Liver (tissue), 9 donors: Measurements from ENCODE around the gene BLID. TPM values are rescaled to one million over a fixed set of nuclear protein-coding genes. Genes with fewer than 3 reads are reported as not detected.

Source experiments
- DNase-seq: peaks from one replicate; pipeline ENCODE4 v3.0.0-alpha.2; 2017; ENCODE audit warnings: low spot score
- H3K27ac ChIP-seq, 2 donors: one replicate each; pipeline ENCODE4 v1.7.0; 2013; ENCODE audit warnings: inconsistent platforms in 2 of 2, low read length in 2 of 2, control low read depth in 1 of 2, low read depth in 1 of 2, mild to moderate bottlenecking in 1 of 2
- H3K27me3 ChIP-seq, 4 donors: one replicate each; pipeline versions ENCODE4 v1.6.1 to v1.7.0; 2013; ENCODE audit warnings: low read length in 3 of 4, inconsistent platforms in 1 of 4, mild to moderate bottlenecking in 1 of 4, moderate library complexity in 1 of 4; ENCODE audit not compliant: control insufficient read depth in 4 of 4, insufficient read depth in 4 of 4
- H3K36me3 ChIP-seq, 4 donors: one replicate each; pipeline versions ENCODE4 v1.6.1 to v1.7.0; 2013; ENCODE audit warnings: low read length in 3 of 4, mild to moderate bottlenecking in 3 of 4, low read depth in 1 of 4, moderate library complexity in 1 of 4; ENCODE audit not compliant: control insufficient read depth in 4 of 4, insufficient read depth in 3 of 4
- H3K4me1 ChIP-seq, 4 donors: one replicate each; pipeline versions ENCODE4 v1.6.1 to v1.7.0; 2013; ENCODE audit warnings: low read length in 3 of 4, mild to moderate bottlenecking in 3 of 4, moderate library complexity in 1 of 4; ENCODE audit not compliant: control insufficient read depth in 4 of 4, insufficient read depth in 4 of 4
- H3K4me3 ChIP-seq, 3 donors: one replicate each; pipeline versions ENCODE4 v1.6.1 to v1.7.0; 2013; ENCODE audit warnings: low read length in 3 of 3, control low read depth in 1 of 3, low read depth in 1 of 3, mild to moderate bottlenecking in 1 of 3
- H3K9ac ChIP-seq, 2 donors: one replicate each; pipeline ENCODE4 v1.7.0; 2013; ENCODE audit warnings: low read length in 2 of 2, mild to moderate bottlenecking in 2 of 2, moderate library complexity in 2 of 2, control low read depth in 1 of 2, low read depth in 1 of 2
- H3K9me3 ChIP-seq, 4 donors: one replicate each; pipeline versions ENCODE4 v1.6.1 to v1.7.0; 2013; ENCODE audit warnings: low read length in 3 of 4; ENCODE audit not compliant: control insufficient read depth in 4 of 4
- EGR1 ChIP-seq, 2 donors: IDR thresholded peaks; 2 replicates each; pipeline ENCODE4 v1.6.1; 2016 to 2018; ENCODE audit warnings: antibody characterized with exemption in 2 of 2, low read depth in 2 of 2
- FOXA1 ChIP-seq: IDR thresholded peaks from 2 replicates; pipeline ENCODE4 v1.6.1; 2016; ENCODE audit warnings: antibody characterized with exemption
- FOXA2 ChIP-seq: IDR thresholded peaks from 2 replicates; pipeline ENCODE4 v1.6.1; 2016; ENCODE audit warnings: antibody characterized with exemption
- GABPA ChIP-seq, 2 donors: IDR thresholded peaks in 1 of 2; conservative IDR thresholded peaks in 1 of 2; 2 replicates each; pipeline ENCODE4 v1.6.1; 2016; ENCODE audit warnings: antibody characterized with exemption in 2 of 2, mild to moderate bottlenecking in 1 of 2, moderate library complexity in 1 of 2
- HNF4A ChIP-seq, 2 donors: conservative IDR thresholded peaks; 2 replicates each; pipeline ENCODE4 v1.6.1; 2016; ENCODE audit warnings: antibody characterized with exemption in 2 of 2, mild to moderate bottlenecking in 2 of 2
- HNF4G ChIP-seq: IDR thresholded peaks from 2 replicates; pipeline ENCODE4 v1.6.1; 2016; ENCODE audit warnings: antibody characterized with exemption
- JUND ChIP-seq, 2 donors: IDR thresholded peaks; 2 replicates each; pipeline ENCODE4 v1.6.1; 2016; ENCODE audit warnings: antibody characterized with exemption in 2 of 2
- NR2F2 ChIP-seq: IDR thresholded peaks from 2 replicates; pipeline ENCODE4 v1.6.1; 2016; ENCODE audit warnings: antibody characterized with exemption
- RAD21 ChIP-seq, 2 donors: IDR thresholded peaks; 2 replicates each; pipeline ENCODE4 v1.6.1; 2016; ENCODE audit warnings: antibody characterized with exemption in 2 of 2, mild to moderate bottlenecking in 2 of 2
- RXRA ChIP-seq, 2 donors: IDR thresholded peaks; 2 replicates each; pipeline ENCODE4 v1.6.1; 2017 to 2018; ENCODE audit warnings: antibody characterized with exemption in 2 of 2, mild to moderate bottlenecking in 1 of 2
- SP1 ChIP-seq: IDR thresholded peaks from 2 replicates; pipeline ENCODE4 v1.6.1; 2018; ENCODE audit warnings: antibody characterized with exemption, mild to moderate bottlenecking
- TAF1 ChIP-seq: conservative IDR thresholded peaks from 2 replicates; pipeline ENCODE4 v1.6.1; 2016; ENCODE audit warnings: antibody characterized with exemption, mild to moderate bottlenecking
- YY1 ChIP-seq: IDR thresholded peaks from 2 replicates; pipeline ENCODE4 v1.6.1; 2016; ENCODE audit warnings: antibody characterized with exemption, mild to moderate bottlenecking
- WGBS: extraction: QIAGEN DNeasy Blood & Tissue Kit; methylation state at CpG from one replicate; pipeline ENCODE4 v1.1.7; 2013; 5-methylcytosine and 5-hydroxymethylcytosine counted together
- polyA plus RNA-seq, 2 donors: library from polyadenylated mRNA; stranded (reverse) in 1 of 2; unstranded in 1 of 2; fragments of 200-250 nt in 1 of 2; fragments of >200 nt in 1 of 2; fragmentation: Nextera tagmentation in 1 of 2; extraction: Ambion mirVana in 1 of 2; gene quantifications; one replicate each; pipeline versions ENCODE4 v1.2.1 to v1.2.3, GENCODE V29; 2013 to 2015
- total RNA-seq, 2 donors: library from RNA; depleted of rRNA; stranded (reverse); fragments of >200 nt; gene quantifications; one replicate each; pipeline ENCODE4 v1.2.3, GENCODE V29; 2014
- TF ChIP-seq, protein P1 (sequence below): IDR thresholded peaks from 2 replicates; pipeline ENCODE4 v1.6.1; 2016; ENCODE audit warnings: antibody characterized with exemption, mild to moderate bottlenecking
- TF ChIP-seq, protein P2 (sequence below): IDR thresholded peaks from 2 replicates; pipeline ENCODE4 v1.6.1; 2016; ENCODE audit warnings: antibody characterized with exemption
- TF ChIP-seq, protein P3 (sequence below): IDR thresholded peaks from 2 replicates; pipeline ENCODE4 v1.6.1; 2016; ENCODE audit warnings: antibody characterized with exemption
- TF ChIP-seq, protein P4 (sequence below): IDR thresholded peaks from 2 replicates; pipeline ENCODE4 v1.6.1; 2016; ENCODE audit warnings: antibody characterized with exemption
- TF ChIP-seq, protein P5 (sequence below): fragments of 150-350 bp; IDR thresholded peaks from 2 replicates; pipeline ENCODE4 v1.5.1; 2017; ENCODE audit warnings: improper control_type of control experiment, low read depth, low read length; ENCODE audit not compliant: missing input control
- donor health status: healthy.
- donor health status: healthy.
- donor health status: healthy.
- donor health status: healthy.
- donor health status: healthy.

Gene BLID
- total and polyA plus RNA-seq, 4 donors = 0.18 to 0.84 (median 0.33) TPM; not detected in 1

DNA sequence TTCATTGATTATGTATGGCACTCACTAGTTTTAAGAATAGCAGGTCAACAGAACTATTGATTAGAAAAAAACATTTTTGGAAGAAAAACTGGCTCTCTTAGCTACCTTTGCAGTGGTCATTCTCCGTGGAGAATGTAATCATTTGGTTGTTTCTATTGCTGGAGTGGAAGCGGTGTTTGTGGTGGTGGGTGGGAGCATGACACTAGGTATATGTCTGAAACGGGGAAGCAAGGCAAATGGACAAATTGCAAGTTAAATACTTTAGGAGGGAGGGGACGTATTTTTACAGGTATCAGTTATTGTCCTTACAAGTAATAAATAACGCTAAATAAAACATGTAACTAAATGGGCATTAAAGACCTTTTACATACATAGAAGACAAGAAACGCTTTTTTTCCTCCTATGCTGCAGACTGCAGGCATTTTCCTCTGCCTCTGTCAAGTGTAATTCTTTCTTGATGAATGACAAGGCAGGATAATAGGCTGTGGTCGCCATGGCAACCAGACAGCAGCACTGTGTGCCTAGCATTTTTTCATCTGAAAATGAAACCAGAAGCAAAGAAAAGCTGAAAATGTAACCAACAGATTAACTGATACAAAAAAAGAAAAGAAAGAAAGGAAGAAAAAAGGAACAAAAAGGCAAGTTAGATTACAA is 46.2 kb downstream of the BLID start:
- 68% methylated on average over 7 of the region's 7 CpGs for WGBS
- H3K27ac ChIP-seq = no peak overlapping the region
- no peaks in the 10 kb centered on the region for H3K9me3 ChIP-seq
- no peaks in the 10 kb centered on the region for H3K4me1 ChIP-seq
- no peak for DNase-seq
- TF ChIP-seq, protein P1, sequence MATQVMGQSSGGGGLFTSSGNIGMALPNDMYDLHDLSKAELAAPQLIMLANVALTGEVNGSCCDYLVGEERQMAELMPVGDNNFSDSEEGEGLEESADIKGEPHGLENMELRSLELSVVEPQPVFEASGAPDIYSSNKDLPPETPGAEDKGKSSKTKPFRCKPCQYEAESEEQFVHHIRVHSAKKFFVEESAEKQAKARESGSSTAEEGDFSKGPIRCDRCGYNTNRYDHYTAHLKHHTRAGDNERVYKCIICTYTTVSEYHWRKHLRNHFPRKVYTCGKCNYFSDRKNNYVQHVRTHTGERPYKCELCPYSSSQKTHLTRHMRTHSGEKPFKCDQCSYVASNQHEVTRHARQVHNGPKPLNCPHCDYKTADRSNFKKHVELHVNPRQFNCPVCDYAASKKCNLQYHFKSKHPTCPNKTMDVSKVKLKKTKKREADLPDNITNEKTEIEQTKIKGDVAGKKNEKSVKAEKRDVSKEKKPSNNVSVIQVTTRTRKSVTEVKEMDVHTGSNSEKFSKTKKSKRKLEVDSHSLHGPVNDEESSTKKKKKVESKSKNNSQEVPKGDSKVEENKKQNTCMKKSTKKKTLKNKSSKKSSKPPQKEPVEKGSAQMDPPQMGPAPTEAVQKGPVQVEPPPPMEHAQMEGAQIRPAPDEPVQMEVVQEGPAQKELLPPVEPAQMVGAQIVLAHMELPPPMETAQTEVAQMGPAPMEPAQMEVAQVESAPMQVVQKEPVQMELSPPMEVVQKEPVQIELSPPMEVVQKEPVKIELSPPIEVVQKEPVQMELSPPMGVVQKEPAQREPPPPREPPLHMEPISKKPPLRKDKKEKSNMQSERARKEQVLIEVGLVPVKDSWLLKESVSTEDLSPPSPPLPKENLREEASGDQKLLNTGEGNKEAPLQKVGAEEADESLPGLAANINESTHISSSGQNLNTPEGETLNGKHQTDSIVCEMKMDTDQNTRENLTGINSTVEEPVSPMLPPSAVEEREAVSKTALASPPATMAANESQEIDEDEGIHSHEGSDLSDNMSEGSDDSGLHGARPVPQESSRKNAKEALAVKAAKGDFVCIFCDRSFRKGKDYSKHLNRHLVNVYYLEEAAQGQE = no peak
- TF ChIP-seq SP1 (no peak), HNF4G (no peak), EGR1 (IDR thresholded peaks at IDR 0.05; ENCODE audit: low read depth in 2 of 2) (no peak), FOXA2 (no peak), YY1 (no peak), RAD21 (IDR thresholded peaks at IDR 0.05) (no peak)
- H3K27me3 ChIP-seq = no peaks in the 10 kb centered on the region
- H3K9ac ChIP-seq = no peak overlapping the region
- no peak overlapping the region for H3K4me3 ChIP-seq
- H3K36me3 ChIP-seq = no peaks in the 10 kb centered on the region

DNA sequence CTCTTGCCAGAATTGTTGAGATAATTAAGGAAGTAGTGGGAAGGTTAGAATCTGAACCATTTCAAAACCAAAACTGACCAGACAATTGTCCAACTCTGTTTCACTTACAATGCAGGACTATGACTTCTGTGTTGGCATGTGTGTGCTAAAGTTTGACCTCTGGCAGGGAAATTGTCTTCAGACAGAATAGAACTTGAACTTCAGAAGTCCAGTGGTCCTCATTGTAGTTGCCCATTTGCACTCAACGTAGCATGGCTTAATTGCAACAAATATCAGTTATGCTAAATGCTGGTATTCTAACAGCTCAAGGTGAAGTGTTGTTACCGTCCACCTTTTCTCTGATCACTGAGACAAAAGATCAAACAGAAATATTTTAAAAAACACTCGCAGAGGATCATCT is 47.2 kb downstream of the BLID start:
- H3K4me3 ChIP-seq = no peak overlapping the region
- H3K27ac ChIP-seq = no peak overlapping the region
- no peaks in the 10 kb centered on the region for H3K9me3 ChIP-seq
- no peak overlapping the region for H3K9ac ChIP-seq
- TF ChIP-seq FOXA1 = no peak
- TF ChIP-seq SP1 = no peak
- TF ChIP-seq GABPA (IDR thresholded peaks at IDR 0.05 in 1 of 2, conservative IDR thresholded peaks at IDR 0.05 in 1 of 2) = no peak
- TF ChIP-seq, protein P2, sequence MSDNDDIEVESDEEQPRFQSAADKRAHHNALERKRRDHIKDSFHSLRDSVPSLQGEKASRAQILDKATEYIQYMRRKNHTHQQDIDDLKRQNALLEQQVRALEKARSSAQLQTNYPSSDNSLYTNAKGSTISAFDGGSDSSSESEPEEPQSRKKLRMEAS = no peak
- TF ChIP-seq TAF1 = no peak
- TF ChIP-seq YY1 = no peak
- no peak for TF ChIP-seq JUND (IDR thresholded peaks at IDR 0.05)
- TF ChIP-seq, protein P1 = no peak
- TF ChIP-seq, protein P3, sequence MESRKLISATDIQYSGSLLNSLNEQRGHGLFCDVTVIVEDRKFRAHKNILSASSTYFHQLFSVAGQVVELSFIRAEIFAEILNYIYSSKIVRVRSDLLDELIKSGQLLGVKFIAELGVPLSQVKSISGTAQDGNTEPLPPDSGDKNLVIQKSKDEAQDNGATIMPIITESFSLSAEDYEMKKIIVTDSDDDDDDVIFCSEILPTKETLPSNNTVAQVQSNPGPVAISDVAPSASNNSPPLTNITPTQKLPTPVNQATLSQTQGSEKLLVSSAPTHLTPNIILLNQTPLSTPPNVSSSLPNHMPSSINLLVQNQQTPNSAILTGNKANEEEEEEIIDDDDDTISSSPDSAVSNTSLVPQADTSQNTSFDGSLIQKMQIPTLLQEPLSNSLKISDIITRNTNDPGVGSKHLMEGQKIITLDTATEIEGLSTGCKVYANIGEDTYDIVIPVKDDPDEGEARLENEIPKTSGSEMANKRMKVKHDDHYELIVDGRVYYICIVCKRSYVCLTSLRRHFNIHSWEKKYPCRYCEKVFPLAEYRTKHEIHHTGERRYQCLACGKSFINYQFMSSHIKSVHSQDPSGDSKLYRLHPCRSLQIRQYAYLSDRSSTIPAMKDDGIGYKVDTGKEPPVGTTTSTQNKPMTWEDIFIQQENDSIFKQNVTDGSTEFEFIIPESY = no peak
- TF ChIP-seq, protein P4, sequence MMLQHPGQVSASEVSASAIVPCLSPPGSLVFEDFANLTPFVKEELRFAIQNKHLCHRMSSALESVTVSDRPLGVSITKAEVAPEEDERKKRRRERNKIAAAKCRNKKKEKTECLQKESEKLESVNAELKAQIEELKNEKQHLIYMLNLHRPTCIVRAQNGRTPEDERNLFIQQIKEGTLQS = no peak
- no peak for TF ChIP-seq HNF4G
- TF ChIP-seq FOXA2 = no peak
- TF ChIP-seq, protein P5, sequence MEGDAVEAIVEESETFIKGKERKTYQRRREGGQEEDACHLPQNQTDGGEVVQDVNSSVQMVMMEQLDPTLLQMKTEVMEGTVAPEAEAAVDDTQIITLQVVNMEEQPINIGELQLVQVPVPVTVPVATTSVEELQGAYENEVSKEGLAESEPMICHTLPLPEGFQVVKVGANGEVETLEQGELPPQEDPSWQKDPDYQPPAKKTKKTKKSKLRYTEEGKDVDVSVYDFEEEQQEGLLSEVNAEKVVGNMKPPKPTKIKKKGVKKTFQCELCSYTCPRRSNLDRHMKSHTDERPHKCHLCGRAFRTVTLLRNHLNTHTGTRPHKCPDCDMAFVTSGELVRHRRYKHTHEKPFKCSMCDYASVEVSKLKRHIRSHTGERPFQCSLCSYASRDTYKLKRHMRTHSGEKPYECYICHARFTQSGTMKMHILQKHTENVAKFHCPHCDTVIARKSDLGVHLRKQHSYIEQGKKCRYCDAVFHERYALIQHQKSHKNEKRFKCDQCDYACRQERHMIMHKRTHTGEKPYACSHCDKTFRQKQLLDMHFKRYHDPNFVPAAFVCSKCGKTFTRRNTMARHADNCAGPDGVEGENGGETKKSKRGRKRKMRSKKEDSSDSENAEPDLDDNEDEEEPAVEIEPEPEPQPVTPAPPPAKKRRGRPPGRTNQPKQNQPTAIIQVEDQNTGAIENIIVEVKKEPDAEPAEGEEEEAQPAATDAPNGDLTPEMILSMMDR = no peak
- no peak for TF ChIP-seq EGR1 (IDR thresholded peaks at IDR 0.05; ENCODE audit: low read depth in 2 of 2)
- no peak for TF ChIP-seq NR2F2
- no peak for TF ChIP-seq HNF4A (conservative IDR thresholded peaks at IDR 0.05)
- TF ChIP-seq RAD21 (IDR thresholded peaks at IDR 0.05) = no peak
- TF ChIP-seq RXRA (IDR thresholded peaks at IDR 0.05) = no peak
- no peak for DNase-seq
- no peaks in the 10 kb centered on the region for H3K27me3 ChIP-seq
- WGBS = 87% methylated on average over 3 of the region's 3 CpGs
- H3K36me3 ChIP-seq = no peaks in the 10 kb centered on the region
- H3K4me1 ChIP-seq = no peaks in the 10 kb centered on the region
